Suprapubic skin (tissue), 3 donors: Measurements from ENCODE around the gene ATP11B.

Experiments used
- CTCF ChIP-seq, 2 donors: fragments of 200-600 bp in 1 of 2; fragments of 450-650 bp in 1 of 2; sonication (generic) in 1 of 2; IDR thresholded peaks; one replicate each; pipeline ENCODE4 v1.5.1; 2016 to 2019; ENCODE audit warnings: antibody characterized with exemption in 2 of 2, mild to moderate bottlenecking in 1 of 2, moderate library complexity in 1 of 2
- POLR2A ChIP-seq, 2 donors: fragments of 450-650 bp; IDR thresholded peaks; one replicate each; pipeline ENCODE4 v1.6.1; 2017; ENCODE audit warnings: antibody characterized with exemption in 2 of 2, mild to moderate bottlenecking in 2 of 2, moderate library complexity in 2 of 2

- TF ChIP-seq POLR2A (IDR thresholded peaks at IDR 0.05) (no peak), CTCF (IDR thresholded peaks at IDR 0.05) (no peak)
Observed at GRCh38 chr3:182948305-182948704, 155.0 kb downstream of the ATP11B start.
